GM18517 (cell line): Measurements from ENCODE around the gene IL1RAPL2.
"Not testable (repeated sequence)": the region's sequence is repeated elsewhere in the genome, so short reads cannot be mapped to it uniquely, and the experiment has no call there.

ENCODE experiments used
- ATAC-seq: cut with Tn5 transposase; IDR thresholded peaks from one replicate; pipeline ENCODE4 v1.9.1; 2021; ENCODE audit warnings: mild to moderate bottlenecking, moderate library complexity; ENCODE audit not compliant: unreplicated experiment

Gene IL1RAPL2

DNA sequence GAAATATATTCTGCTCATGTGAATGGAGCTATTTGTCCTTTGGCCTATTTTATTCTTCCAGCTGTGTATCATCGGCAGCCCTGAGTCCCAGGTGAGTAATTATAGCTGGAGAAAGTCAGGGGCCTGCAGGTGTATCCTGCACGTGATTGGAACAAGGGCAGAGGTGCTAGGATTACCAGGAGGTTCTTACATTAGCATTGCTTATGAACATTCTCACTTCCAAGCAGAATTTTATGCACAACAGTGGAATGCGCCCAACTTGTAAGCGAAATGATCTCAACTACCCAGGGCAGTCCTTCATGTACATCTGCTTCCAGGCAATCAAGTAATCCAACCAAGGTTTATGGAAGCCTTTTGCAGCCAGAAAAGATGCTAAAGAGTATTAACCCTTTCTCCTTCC, 1187.4 kb downstream of the IL1RAPL2 start:
- no peak for ATAC-seq

GRCh38 chrX:105754286-105754964, 1188.4 kb downstream of the IL1RAPL2 start:
- no peak for ATAC-seq

GRCh38 chrX:105755109-105755508, 1189.1 kb downstream of the IL1RAPL2 start:
- no peak for ATAC-seq

DNA sequence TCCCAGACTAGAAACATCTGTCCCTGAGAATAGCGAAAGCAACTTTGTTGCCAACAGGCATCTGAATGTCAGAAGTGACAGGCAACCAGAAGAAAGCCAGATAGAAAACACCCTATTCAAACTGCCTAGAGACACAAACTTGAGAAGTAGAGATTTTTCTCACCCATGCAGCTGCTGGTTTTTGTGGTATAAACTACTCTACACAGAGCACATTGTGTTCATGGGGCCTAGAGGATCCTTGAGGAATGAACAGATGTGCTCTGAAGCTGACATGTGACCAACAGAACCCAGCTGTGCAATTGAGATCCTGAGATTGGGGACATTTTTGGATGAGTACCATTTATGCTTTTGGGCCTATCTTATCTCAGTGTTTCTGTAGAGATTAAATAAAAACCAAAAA, 1192.8 kb downstream of the IL1RAPL2 start:
- no peak for ATAC-seq

DNA sequence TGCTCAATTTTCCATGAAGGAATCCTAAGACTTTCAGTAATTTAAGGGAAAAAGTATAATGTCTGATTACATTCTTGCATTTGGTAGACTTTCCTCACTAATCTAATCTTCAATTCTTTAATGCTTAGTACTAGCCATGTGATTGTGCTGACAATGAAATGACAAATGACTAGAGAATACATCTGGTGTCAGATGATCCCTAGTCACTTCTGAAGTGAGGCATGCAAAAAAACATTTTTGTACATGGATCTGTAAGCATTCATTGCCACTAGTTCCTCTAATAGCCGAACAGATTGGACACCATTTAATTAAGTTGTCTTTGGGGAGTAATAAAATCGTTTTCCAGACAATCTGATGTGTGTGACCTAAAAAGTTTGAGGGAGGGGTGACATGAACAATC, 1193.6 kb downstream of the IL1RAPL2 start:
- ATAC-seq, result no peak

- ATAC-seq, result no peak
These were observed 1199.7 kb downstream of the IL1RAPL2 start for GRCh38 chrX:105765691-105766090.

- no peak for ATAC-seq
These were observed 1207.8 kb downstream of the IL1RAPL2 start for GRCh38 chrX:105773801-105774200.

GRCh38 chrX:105775679-105776078, 1209.7 kb downstream of the IL1RAPL2 start:
- no peak for ATAC-seq

- ATAC-seq, result no peak
These were observed 1215.8 kb downstream of the IL1RAPL2 start for GRCh38 chrX:105781804-105782203.

DNA sequence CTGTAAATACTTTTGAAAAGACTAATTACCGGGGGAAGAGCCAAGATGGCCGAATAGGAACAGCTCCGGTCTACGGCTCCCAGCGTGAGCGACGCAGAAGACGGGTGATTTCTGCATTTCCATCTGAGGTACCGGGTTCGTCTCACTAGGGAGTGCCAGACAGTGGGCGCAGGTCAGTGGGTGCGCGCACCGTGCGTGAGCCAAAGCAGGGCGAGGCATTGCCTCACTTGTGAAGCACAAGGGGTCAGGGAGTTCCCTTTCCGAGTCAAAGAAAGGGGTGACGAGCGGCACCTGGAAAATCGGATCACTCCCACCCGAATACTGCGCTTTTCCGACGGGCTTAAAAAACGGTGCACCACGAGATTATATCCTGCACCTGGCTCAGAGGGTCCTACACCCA, 1230.9 kb downstream of the IL1RAPL2 start:
- ATAC-seq, result not testable (repeated sequence)

GRCh38 chrX:105803891-105804290, 1237.9 kb downstream of the IL1RAPL2 start:
- no peak for ATAC-seq

- ATAC-seq, result not testable (repeated sequence)
These were observed 1239.7 kb downstream of the IL1RAPL2 start for GRCh38 chrX:105805655-105806054.

GRCh38 chrX:105816517-105816916, 1250.5 kb downstream of the IL1RAPL2 start:
- ATAC-seq, result no peak
